AG10803 (cell line): ENCODE measurements around the gene ESPL1.
A peak's percentile ranks its signal among the peaks of the same experiment; 100 is the strongest.

ENCODE experiments used
- DNase-seq: peaks from one replicate; pipeline ENCODE4 v3.0.0; 2010; ENCODE audit warnings: low read depth
- H3K4me3 ChIP-seq: 2 replicates; pipeline ENCODE4 v1.5.1; 2011; ENCODE audit warnings: mild to moderate bottlenecking, low read length, control low read depth
- TF ChIP-seq, protein P1 (sequence below): conservative IDR thresholded peaks from 2 replicates; pipeline ENCODE4 v1.5.1; 2011; ENCODE audit warnings: mild to moderate bottlenecking, low read length, control low read depth, inconsistent platforms

Gene ESPL1

DNA sequence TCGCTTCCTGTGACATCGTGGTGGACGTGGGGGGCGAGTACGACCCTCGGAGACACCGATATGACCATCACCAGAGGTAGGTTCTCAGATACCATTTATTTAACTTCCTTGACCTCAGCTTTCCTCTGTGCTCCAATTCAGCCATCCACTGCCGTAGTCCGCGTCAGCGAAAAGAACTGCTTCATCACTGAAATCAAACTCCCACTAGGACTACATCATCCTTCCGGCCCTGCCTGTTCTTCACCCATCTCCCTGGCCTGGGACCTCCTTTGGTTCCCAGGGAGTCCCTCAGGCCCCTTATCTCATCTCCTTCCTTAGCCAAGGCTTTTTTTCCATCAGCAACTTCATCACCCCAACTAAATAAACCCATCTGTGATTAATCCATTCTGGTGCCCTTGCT is 32.1 kb downstream of the ESPL1 start:
- H3K4me3 ChIP-seq: peak overlapping the region; percentile 95
- TF ChIP-seq, protein P1, sequence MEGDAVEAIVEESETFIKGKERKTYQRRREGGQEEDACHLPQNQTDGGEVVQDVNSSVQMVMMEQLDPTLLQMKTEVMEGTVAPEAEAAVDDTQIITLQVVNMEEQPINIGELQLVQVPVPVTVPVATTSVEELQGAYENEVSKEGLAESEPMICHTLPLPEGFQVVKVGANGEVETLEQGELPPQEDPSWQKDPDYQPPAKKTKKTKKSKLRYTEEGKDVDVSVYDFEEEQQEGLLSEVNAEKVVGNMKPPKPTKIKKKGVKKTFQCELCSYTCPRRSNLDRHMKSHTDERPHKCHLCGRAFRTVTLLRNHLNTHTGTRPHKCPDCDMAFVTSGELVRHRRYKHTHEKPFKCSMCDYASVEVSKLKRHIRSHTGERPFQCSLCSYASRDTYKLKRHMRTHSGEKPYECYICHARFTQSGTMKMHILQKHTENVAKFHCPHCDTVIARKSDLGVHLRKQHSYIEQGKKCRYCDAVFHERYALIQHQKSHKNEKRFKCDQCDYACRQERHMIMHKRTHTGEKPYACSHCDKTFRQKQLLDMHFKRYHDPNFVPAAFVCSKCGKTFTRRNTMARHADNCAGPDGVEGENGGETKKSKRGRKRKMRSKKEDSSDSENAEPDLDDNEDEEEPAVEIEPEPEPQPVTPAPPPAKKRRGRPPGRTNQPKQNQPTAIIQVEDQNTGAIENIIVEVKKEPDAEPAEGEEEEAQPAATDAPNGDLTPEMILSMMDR: no peak
- peak; percentile 40 for DNase-seq

DNA sequence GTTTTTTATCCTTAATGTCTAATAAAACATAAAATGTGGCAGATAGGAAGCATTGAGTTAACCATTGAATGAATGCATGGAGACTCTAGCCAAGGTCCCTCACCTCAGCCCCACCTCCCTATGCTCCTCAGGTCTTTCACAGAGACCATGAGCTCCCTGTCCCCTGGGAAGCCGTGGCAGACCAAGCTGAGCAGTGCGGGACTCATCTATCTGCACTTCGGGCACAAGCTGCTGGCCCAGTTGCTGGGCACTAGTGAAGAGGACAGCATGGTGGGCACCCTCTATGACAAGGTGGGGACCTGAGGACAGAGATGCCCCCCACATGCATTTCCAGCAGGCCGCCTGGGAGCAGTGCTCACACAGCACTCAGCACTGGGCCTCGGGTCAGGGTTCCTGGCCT is 34.8 kb downstream of the ESPL1 start:
- DNase-seq: no peak
- no peak overlapping the region for H3K4me3 ChIP-seq
- TF ChIP-seq, protein P1: no peak

DNA sequence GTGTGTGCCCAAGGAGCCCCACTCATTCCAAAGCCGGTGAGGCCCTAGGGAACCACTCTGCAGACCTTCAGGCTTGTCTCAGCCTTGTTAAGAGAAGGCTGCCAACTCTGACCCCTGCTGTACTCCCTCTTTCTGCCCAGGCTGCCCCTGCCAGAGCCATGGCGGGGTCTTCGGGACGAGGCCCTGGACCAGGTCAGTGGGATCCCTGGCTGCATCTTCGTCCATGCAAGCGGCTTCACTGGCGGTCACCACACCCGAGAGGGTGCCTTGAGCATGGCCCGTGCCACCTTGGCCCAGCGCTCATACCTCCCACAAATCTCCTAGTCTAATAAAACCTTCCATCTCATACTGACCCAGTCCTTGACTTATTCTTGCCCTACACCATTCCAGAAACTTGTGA is 38.7 kb downstream of the ESPL1 start:
- no peak for DNase-seq
- TF ChIP-seq, protein P1: no peak

DNA sequence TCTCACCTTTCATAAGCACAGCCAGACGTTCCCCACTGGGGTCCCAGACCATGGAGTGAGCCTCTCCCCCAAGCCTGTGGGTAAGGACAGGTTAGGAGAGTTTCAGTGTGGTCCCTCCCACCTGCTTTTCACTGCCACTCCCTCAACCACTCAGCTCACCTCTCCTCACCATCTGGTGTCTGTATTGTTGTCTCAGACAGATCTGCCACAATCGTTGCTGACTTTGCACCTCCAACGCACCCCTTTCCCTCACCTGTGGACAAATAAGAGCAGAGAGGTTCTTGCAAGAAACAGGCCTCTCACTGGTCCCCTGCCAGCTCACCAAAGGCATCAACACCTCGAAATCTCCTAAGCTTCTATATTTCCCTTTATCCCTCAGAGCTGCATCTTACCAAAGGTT is 40.2 kb downstream of the ESPL1 start:
- TF ChIP-seq, protein P1: no peak
- DNase-seq: no peak

More for the DNA sequence above, 38.7 kb downstream of the ESPL1 start:
- no peak overlapping the region for H3K4me3 ChIP-seq

DNA sequence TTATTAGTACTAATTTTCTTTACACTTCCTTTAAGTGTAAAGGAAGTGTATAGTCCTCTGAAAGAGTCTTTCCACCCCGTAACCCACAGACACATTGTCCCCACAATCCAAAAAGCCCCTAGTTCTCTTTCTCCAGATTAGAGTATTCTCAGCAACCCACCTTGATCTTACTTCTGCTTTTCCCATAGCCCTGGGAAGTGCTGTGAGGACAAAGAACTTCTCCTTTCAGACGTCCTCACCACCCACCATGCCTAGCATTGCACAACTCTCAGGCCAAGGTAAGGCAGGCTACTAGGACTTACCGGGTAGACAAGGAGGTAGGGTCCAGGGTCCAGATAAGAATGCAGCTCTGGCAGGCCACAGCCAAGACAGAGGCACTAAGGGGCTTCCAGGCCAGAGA is 45.9 kb downstream of the ESPL1 start:
- DNase-seq: no peak
- H3K4me3 ChIP-seq: no peak overlapping the region
- TF ChIP-seq, protein P1: no peak

More for the DNA sequence above, 40.2 kb downstream of the ESPL1 start:
- no peak overlapping the region for H3K4me3 ChIP-seq

DNA sequence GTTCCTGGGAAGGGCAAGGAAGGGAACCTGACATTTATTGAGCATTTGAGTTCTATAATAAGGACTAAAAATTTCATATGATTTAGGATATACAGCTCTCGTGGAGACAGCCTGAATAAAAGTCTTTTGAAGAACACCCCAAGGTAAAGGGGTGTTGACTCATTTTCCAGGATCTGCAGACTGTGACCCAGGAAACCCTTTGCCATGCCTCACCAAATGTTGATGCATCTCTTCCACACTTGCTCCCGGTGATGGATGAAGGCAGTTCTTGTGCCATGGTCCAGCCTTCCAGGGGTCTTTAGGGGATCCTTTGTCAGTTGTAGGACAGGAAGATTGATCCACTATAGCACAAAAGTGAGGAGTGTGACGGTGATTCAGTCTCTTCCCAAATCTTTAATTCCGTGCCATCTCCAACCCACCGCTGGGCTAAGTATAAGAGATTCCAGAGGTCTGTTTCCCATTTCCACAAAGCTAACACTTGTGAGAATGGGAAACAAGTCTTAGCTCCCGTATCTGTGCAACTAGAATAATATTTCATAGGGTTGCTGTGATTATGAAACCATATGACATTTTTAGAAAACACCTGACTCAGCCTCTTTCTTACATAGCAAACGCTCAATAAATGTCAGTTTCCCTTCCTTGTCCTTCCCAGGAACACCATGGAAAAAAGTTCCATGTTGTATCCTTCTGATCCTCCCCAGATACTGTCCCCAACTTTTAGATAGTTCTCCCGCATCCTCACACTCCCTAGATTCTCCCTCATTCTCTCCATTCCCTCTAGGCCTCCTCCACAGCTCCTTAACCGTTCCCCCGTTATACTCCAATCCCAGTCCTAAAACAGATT is 52.5 kb downstream of the ESPL1 start:
- peak overlapping the region; percentile 98 for H3K4me3 ChIP-seq
- DNase-seq: peak; percentile 43
- TF ChIP-seq, protein P1: no peak
